Esophagus muscularis mucosa (tissue), 4 donors: ENCODE results near the gene NPIPA7. TPM values are rescaled to one million over a fixed set of nuclear protein-coding genes. Genes with fewer than 3 reads are reported as not detected.
"Not testable (repeated sequence)": the region's sequence is repeated elsewhere in the genome, so short reads cannot be mapped to it uniquely, and the experiment has no call there.

Experiments used
- DNase-seq: peaks from one replicate; pipeline ENCODE4 v3.0.0-alpha.2; 2017; ENCODE audit errors: extremely low spot score
- H3K27ac ChIP-seq, 4 donors: fragments of 200-600 bp; sonication (generic); replicated peaks in 1 of 4; 1 replicate in 3 of 4; 2 replicates in 1 of 4; pipeline ENCODE4 v1.5.1; 2016 to 2019; ENCODE audit warnings: mild to moderate bottlenecking in 1 of 4
- H3K27me3 ChIP-seq, 4 donors: fragments of 200-600 bp; sonication (generic); one replicate each; pipeline versions ENCODE4 v1.5.1 to v1.6.0; 2016 to 2019
- H3K36me3 ChIP-seq, 4 donors: fragments of 200-600 bp; sonication (generic); one replicate each; pipeline ENCODE4 v1.5.1; 2016 to 2019
- H3K4me1 ChIP-seq, 4 donors: fragments of 200-600 bp; sonication (generic); one replicate each; pipeline ENCODE4 v1.5.1; 2016 to 2019
- H3K4me3 ChIP-seq, 4 donors: fragments of 200-600 bp; sonication (generic); 1 replicate in 2 of 4; 2 replicates in 2 of 4; pipeline ENCODE4 v1.5.1; 2016 to 2019; ENCODE audit warnings: mild to moderate bottlenecking in 4 of 4, moderate library complexity in 1 of 4
- H3K9me3 ChIP-seq, 4 donors: fragments of 200-600 bp; sonication (generic); 1 replicate in 3 of 4; 2 replicates in 1 of 4; pipeline ENCODE4 v1.5.1; 2016 to 2019
- WGBS: methylation state at CpG from one replicate; pipeline ENCODE4 v1.1.5; 2018; 5-methylcytosine and 5-hydroxymethylcytosine counted together
- intact Hi-C: fragments of 100-400 bp; cut with DNase I; formaldehyde crosslinking; loops from one replicate; pipeline ENCODE4 v1.15.1; 2023
- small RNA-seq, 3 donors: library from RNA; depleted of rRNA; stranded (forward); fragments of <200 nt; gene quantifications; one replicate each; pipeline ENCODE3, GENCODE V24; 2016
- total RNA-seq, 4 donors: library from RNA; depleted of rRNA; stranded (reverse); fragments of >200 nt; gene quantifications; one replicate each; pipeline versions ENCODE4 v1.1.0 to v1.2.1, GENCODE V29; 2016

Gene NPIPA7
- total RNA-seq, 4 donors from 2014 or later = 4.2 to 6.4 (median 4.3) TPM; not detected in 1

DNA sequence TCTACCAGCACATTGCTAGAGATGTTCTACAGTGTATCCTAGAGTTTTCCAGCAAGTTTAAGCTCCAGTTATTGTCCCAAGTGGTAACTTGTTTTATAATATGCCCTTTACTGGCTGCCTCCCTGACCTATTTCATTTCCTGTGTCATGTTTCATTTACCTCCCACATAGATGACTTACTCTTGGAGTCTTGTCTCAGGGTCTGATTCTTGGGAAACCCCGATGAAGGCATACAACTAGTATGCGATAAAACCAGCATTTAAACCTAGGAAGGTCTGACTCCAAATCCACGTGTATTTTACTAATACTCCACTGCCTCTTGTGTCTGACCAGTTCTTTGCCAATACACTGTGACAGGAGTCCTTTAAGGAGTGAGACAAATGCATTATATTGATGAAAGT lies 55.8 kb downstream of the NPIPA7 start:
- H3K4me3 ChIP-seq, H3K27me3 ChIP-seq, DNase-seq, H3K36me3 ChIP-seq, H3K9me3 ChIP-seq, H3K4me1 ChIP-seq, H3K27ac ChIP-seq, intact Hi-C loops: not testable (repeated sequence)
- WGBS = 80% methylated on average over 1 of the region's 3 CpGs

DNA sequence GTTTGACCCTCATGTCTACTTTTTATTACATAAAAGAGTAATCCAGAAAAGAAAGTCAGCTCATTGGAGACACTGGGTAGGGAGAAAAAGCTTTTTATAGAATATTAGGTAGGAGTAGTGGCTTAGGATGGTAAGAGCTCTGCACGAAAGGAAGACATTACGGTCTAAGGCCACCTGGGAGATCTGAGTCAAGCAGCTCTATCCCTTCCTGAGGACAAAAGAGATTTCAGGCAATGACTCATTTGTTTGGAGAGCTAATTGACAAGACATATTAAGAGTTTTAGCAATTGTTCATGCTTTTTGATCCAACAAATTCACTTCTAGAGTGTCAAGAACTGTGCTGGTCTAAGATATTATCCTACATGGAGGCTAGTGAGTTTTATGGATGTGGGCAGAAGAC lies 62.5 kb downstream of the NPIPA7 start:
- H3K27ac ChIP-seq, H3K4me1 ChIP-seq, H3K27me3 ChIP-seq, H3K36me3 ChIP-seq, H3K9me3 ChIP-seq, DNase-seq, intact Hi-C loops, H3K4me3 ChIP-seq: not testable (repeated sequence)
- 89% methylated on average over 2 of the region's 2 CpGs for WGBS

Small RNAs within 50 kb of the gene (small RNA-seq; reads per million reads assigned to genes)
- gene AC138969.3 (0 reads per million in 3 donors), gene MIR6511A3 (0 reads per million in 3 donors), gene MIR6770-2 (0 reads per million in 3 donors)

Other genes starting within 250 kb of the NPIPA7 start
- under 1 TPM; 0.17 to 0.83 (median 0.36) TPM for gene ABCC6, start 155.6 kb upstream of the NPIPA7 start, total RNA-seq
- gene NOMO3, start 146.6 kb upstream of the NPIPA7 start, total RNA-seq = 10 to 100 TPM; 21.9 to 45.3 (median 37.1) TPM